ENCODE results near the gene CPT1B.

Gene CPT1B

GRCh38 chr22:50526834-50527801, 51.1 kb downstream of the CPT1B start:
- H3K4me3 ChIP-seq (ENCODE audit: low read depth, low read length) = peak overlapping the region; percentile 68
- DNase-seq (ENCODE audit: low read depth) = peak; percentile 92
- no peak for TF ChIP-seq CTCF (IDR thresholded peaks at IDR 0.05; ENCODE audit: insufficient read depth, low read depth, low read length, missing control alignments)

GRCh38 chr22:50526108-50526833, 52.0 kb downstream of the CPT1B start:
- peak; percentile 93 for DNase-seq (ENCODE audit: low read depth)
- H3K4me3 ChIP-seq (ENCODE audit: low read depth, low read length) = peak overlapping the region; percentile 68
- peak; percentile 72 for TF ChIP-seq CTCF (IDR thresholded peaks at IDR 0.05; ENCODE audit: insufficient read depth, low read depth, low read length, missing control alignments)

GRCh38 chr22:50525858-50526107, 52.4 kb downstream of the CPT1B start:
- DNase-seq (ENCODE audit: low read depth) = no peak
- H3K4me3 ChIP-seq (ENCODE audit: low read depth, low read length) = peak overlapping the region; percentile 68
- no peak for TF ChIP-seq CTCF (IDR thresholded peaks at IDR 0.05; ENCODE audit: insufficient read depth, low read depth, low read length, missing control alignments)

GRCh38 chr22:50525104-50525857, 52.9 kb downstream of the CPT1B start, which contains the start of gene SCO2:
SCO2 (minus strand) TSS chr22:50525598; CDS start chr22:50524411, 1,187 bp downstream.
- peak within 1 kb of the TSS; percentile 68 for H3K4me3 ChIP-seq (ENCODE audit: low read depth, low read length)
- TF ChIP-seq CTCF (IDR thresholded peaks at IDR 0.05; ENCODE audit: insufficient read depth, low read depth, low read length, missing control alignments) = peak; percentile 50
- DNase-seq (ENCODE audit: low read depth) = peak; percentile 99

GRCh38 chr22:50524676-50525103, 53.5 kb downstream of the CPT1B start:
- H3K4me3 ChIP-seq (ENCODE audit: low read depth, low read length) = peak overlapping the region; percentile 68
- TF ChIP-seq CTCF (IDR thresholded peaks at IDR 0.05; ENCODE audit: insufficient read depth, low read depth, low read length, missing control alignments) = no peak
- DNase-seq (ENCODE audit: low read depth) = no peak

- H3K4me3 ChIP-seq (ENCODE audit: low read depth, low read length) = peak overlapping the region; percentile 68
- no peak for DNase-seq (ENCODE audit: low read depth)
- no peak for TF ChIP-seq CTCF (IDR thresholded peaks at IDR 0.05; ENCODE audit: insufficient read depth, low read depth, low read length, missing control alignments)
Measured at GRCh38 chr22:50523806-50524675, 54.2 kb downstream of the CPT1B start.
